Measurements from ENCODE around the gene NEMP2.

The NEMP2 gene

DNA sequence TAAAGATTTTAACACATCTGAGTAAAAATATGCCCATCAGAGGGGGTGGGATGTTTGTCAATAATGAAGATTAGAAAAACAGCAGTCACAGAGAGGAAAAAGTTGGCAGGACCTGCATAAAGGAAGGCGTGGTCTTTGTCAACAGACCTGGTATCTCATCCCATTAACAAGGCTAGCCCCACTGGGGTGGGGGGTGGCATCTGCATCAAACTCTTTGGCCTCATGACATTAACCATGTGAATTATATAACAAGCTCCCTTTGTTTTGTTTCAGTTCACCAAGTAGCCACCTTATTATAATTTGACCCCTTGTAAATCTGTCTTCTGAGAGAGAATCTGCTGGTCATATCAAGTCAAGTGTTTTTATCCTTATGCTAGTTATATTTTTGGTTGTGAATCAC lies 28.8 kb downstream of the NEMP2 start:
- H3K36me3 ChIP-seq (replicated peaks; ENCODE audit: insufficient read depth, low read length) = no peaks in the 10 kb centered on the region
- H3K9me2 ChIP-seq (replicated peaks; ENCODE audit: insufficient read depth, low read length) = no peaks in the 10 kb centered on the region
- no peaks in the 10 kb centered on the region for H3K9me3 ChIP-seq (replicated peaks; ENCODE audit: insufficient read depth, low read length)
- H4K20me1 ChIP-seq (ENCODE audit: insufficient read depth, low read length) = no peaks in the 10 kb centered on the region
- H3K79me2 ChIP-seq (ENCODE audit: low read length) = no peaks in the 10 kb centered on the region
- H3K4me3 ChIP-seq (ENCODE audit: low read length) = no peak overlapping the region
- H3K27me3 ChIP-seq (replicated peaks; ENCODE audit: insufficient read depth, low read length) = no peaks in the 10 kb centered on the region
- DNase-seq = no peak
- H2AFZ ChIP-seq (ENCODE audit: low read length) = no peak overlapping the region
- no peaks in the 10 kb centered on the region for H3K4me1 ChIP-seq (ENCODE audit: low read length)
- H3F3A ChIP-seq (ENCODE audit: insufficient read depth, low read length) = no peaks in the 10 kb centered on the region
- no peak overlapping the region for H3K4me2 ChIP-seq (ENCODE audit: low read depth, low read length)
- no peak overlapping the region for H3K27ac ChIP-seq (ENCODE audit: low read length)
- TF ChIP-seq EZH2phosphoT487 (IDR thresholded peaks at IDR 0.05; ENCODE audit: low read length) = no peak
- TF ChIP-seq, protein P1, sequence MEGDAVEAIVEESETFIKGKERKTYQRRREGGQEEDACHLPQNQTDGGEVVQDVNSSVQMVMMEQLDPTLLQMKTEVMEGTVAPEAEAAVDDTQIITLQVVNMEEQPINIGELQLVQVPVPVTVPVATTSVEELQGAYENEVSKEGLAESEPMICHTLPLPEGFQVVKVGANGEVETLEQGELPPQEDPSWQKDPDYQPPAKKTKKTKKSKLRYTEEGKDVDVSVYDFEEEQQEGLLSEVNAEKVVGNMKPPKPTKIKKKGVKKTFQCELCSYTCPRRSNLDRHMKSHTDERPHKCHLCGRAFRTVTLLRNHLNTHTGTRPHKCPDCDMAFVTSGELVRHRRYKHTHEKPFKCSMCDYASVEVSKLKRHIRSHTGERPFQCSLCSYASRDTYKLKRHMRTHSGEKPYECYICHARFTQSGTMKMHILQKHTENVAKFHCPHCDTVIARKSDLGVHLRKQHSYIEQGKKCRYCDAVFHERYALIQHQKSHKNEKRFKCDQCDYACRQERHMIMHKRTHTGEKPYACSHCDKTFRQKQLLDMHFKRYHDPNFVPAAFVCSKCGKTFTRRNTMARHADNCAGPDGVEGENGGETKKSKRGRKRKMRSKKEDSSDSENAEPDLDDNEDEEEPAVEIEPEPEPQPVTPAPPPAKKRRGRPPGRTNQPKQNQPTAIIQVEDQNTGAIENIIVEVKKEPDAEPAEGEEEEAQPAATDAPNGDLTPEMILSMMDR (IDR thresholded peaks at IDR 0.05; ENCODE audit: low read length) = no peak
- TF ChIP-seq EZH2 (optimal IDR thresholded peaks at IDR 0.05; ENCODE audit: low read depth, low read length) = no peak
- H3K9ac ChIP-seq (ENCODE audit: low read length) = no peak overlapping the region

DNA sequence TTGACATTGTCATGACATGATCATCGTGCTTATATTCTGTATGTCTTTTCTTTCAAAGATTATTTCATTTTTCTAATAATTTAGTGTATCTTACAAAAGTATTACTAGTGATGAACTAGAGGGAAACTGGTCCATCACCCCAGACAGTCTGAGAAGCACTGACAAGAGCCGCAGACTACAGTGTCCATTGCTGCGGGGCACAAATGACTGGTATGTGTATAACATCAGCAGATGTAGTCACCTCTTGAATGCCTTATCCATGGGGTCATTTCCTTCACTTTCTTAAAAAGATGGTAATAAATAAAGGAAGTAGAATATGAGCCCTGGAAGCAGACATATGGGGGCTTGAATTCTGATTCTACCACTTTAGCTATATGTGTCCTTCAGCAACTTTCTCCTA lies 29.6 kb downstream of the NEMP2 start:
- DNase-seq = no peak
- Histone ChIP-seq H3K36me3 (replicated peaks; ENCODE audit: insufficient read depth, low read length) (no peaks in the 10 kb centered on the region; the same call in 1 of the 2 replicates), H3F3A (ENCODE audit: insufficient read depth, low read length) (no peaks in the 10 kb centered on the region), H3K4me3 (ENCODE audit: low read length) (no peak overlapping the region), H3K4me2 (ENCODE audit: low read depth, low read length) (no peak overlapping the region), H3K9ac (ENCODE audit: low read length) (no peak overlapping the region), H4K20me1 (ENCODE audit: insufficient read depth, low read length) (no peaks in the 10 kb centered on the region), H3K27me3 (replicated peaks; ENCODE audit: insufficient read depth, low read length) (no peaks in the 10 kb centered on the region), H3K9me3 (replicated peaks; ENCODE audit: insufficient read depth, low read length) (no peaks in the 10 kb centered on the region), H3K9me2 (replicated peaks; ENCODE audit: insufficient read depth, low read length) (no peaks in the 10 kb centered on the region), H3K27ac (ENCODE audit: low read length) (no peak overlapping the region), H2AFZ (ENCODE audit: low read length) (no peak overlapping the region), H3K4me1 (ENCODE audit: low read length) (no peaks in the 10 kb centered on the region), H3K79me2 (ENCODE audit: low read length) (no peaks in the 10 kb centered on the region)
- no peak for TF ChIP-seq EZH2 (optimal IDR thresholded peaks at IDR 0.05; ENCODE audit: low read depth, low read length)
- TF ChIP-seq EZH2phosphoT487 (IDR thresholded peaks at IDR 0.05; ENCODE audit: low read length) = no peak
- TF ChIP-seq, protein P1 (IDR thresholded peaks at IDR 0.05; ENCODE audit: low read length) = no peak

DNA sequence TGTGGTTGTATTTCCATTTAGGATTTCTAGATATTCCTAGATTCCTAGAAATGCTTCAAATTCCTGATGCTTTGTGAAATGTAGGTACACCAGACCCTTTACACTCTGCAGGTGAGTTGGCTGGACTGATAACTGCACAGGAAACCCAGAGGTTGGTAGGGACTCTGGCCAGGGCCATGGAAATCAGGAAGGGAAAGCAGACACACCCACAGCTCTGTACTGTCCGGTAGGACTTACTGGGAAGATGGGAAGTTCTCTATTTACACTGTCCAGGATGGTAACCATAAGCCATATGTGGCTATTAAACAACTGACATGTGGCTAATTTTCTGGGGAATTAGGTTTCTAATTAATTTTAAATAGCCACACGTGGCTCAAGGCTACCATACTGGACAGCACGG lies 31.4 kb downstream of the NEMP2 start:
- no peaks in the 10 kb centered on the region for H3K4me1 ChIP-seq (ENCODE audit: low read length)
- no peak overlapping the region for H3K27ac ChIP-seq (ENCODE audit: low read length)
- H2AFZ ChIP-seq (ENCODE audit: low read length) = no peak overlapping the region
- no peak overlapping the region for H3K4me3 ChIP-seq (ENCODE audit: low read length)
- no peaks in the 10 kb centered on the region for H3F3A ChIP-seq (ENCODE audit: insufficient read depth, low read length)
- H3K4me2 ChIP-seq (ENCODE audit: low read depth, low read length) = no peak overlapping the region
- H3K27me3 ChIP-seq (replicated peaks; ENCODE audit: insufficient read depth, low read length) = no peaks in the 10 kb centered on the region
- H3K9me2 ChIP-seq (replicated peaks; ENCODE audit: insufficient read depth, low read length) = no peaks in the 10 kb centered on the region
- H3K9ac ChIP-seq (ENCODE audit: low read length) = no peak overlapping the region
- H3K9me3 ChIP-seq (replicated peaks; ENCODE audit: insufficient read depth, low read length) = no peaks in the 10 kb centered on the region
- no peaks in the 10 kb centered on the region for H4K20me1 ChIP-seq (ENCODE audit: insufficient read depth, low read length)
- H3K36me3 ChIP-seq (replicated peaks; ENCODE audit: insufficient read depth, low read length) = no peaks in the 10 kb centered on the region; the same call in 1 of the 2 replicates
- no peaks in the 10 kb centered on the region for H3K79me2 ChIP-seq (ENCODE audit: low read length)
- no peak for DNase-seq
- TF ChIP-seq EZH2phosphoT487 (IDR thresholded peaks at IDR 0.05; ENCODE audit: low read length) = no peak
- no peak for TF ChIP-seq EZH2 (optimal IDR thresholded peaks at IDR 0.05; ENCODE audit: low read depth, low read length)
- TF ChIP-seq, protein P1 (IDR thresholded peaks at IDR 0.05; ENCODE audit: low read length) = no peak
